Measurements from ENCODE around the gene GRM3. TPM values are rescaled to one million over a fixed set of nuclear protein-coding genes. Genes with fewer than 3 reads are reported as not detected.
"Not testable (repeated sequence)": the region's sequence is repeated elsewhere in the genome, so short reads cannot be mapped to it uniquely, and the experiment has no call there.

The GRM3 gene
- not detected for total RNA-seq
- long read RNA-seq, partial matches to known transcripts: 0 of 6 reads
- long read RNA-seq, other reads (novel, unspliced or antisense): 6 of 6 reads

GRCh38 chr7:86643561-86644281 lies at the start of gene GRM3:
TSS of gene GRM3 (plus strand) at chr7:86643909. CDS start at chr7:86765146, 121,237 bp downstream.
- no peak for TF ChIP-seq CTCF (IDR thresholded peaks at IDR 0.05)
- ATAC-seq (peak; percentile 60 to 72), DNase-seq (peak; percentile 42)
- H3K4me1 ChIP-seq: peaks cover 9% of the 10 kb centered on the region
- H3K36me3 ChIP-seq: no peaks in the 10 kb centered on the region
- no peaks in the 10 kb centered on the region for H3K9me3 ChIP-seq
- H3K27ac ChIP-seq: no peak within 1 kb of the TSS
- intact Hi-C loops (cut with DNase I): no loop called here
- H3K27me3 ChIP-seq (ENCODE audit: low read depth): peaks cover 43% of the 10 kb centered on the region
- peak within 1 kb of the TSS; percentile 28 for H3K4me3 ChIP-seq

- no peak for TF ChIP-seq CTCF (IDR thresholded peaks at IDR 0.05)
- Histone ChIP-seq H3K4me3 (no peak overlapping the region), H3K4me1 (no peaks in the 10 kb centered on the region), H3K27me3 (ENCODE audit: low read depth) (no peaks in the 10 kb centered on the region), H3K9me3 (no peaks in the 10 kb centered on the region), H3K27ac (no peak overlapping the region), H3K36me3 (no peaks in the 10 kb centered on the region)
- ATAC-seq: peak in 1 of 2 donors; percentile 28
- no peak for DNase-seq
- intact Hi-C loops (cut with DNase I): no loop called here
These were observed 45.4 kb upstream of the GRM3 start for GRCh38 chr7:86598311-86598710.

GRCh38 chr7:86598721-86599120 lies 45.0 kb upstream of the GRM3 start:
- H3K4me1 ChIP-seq: no peaks in the 10 kb centered on the region
- no peak for DNase-seq
- no peaks in the 10 kb centered on the region for H3K9me3 ChIP-seq
- no peak overlapping the region for H3K4me3 ChIP-seq
- ATAC-seq: no peak
- TF ChIP-seq CTCF (IDR thresholded peaks at IDR 0.05): no peak
- no peaks in the 10 kb centered on the region for H3K36me3 ChIP-seq
- intact Hi-C loops (cut with DNase I): no loop called here
- no peak overlapping the region for H3K27ac ChIP-seq
- no peaks in the 10 kb centered on the region for H3K27me3 ChIP-seq (ENCODE audit: low read depth)

- no peak overlapping the region for H3K27ac ChIP-seq
- no peaks in the 10 kb centered on the region for H3K9me3 ChIP-seq
- no peak overlapping the region for H3K4me3 ChIP-seq
- H3K4me1 ChIP-seq: no peaks in the 10 kb centered on the region
- H3K36me3 ChIP-seq: no peaks in the 10 kb centered on the region
- intact Hi-C loops (cut with DNase I): no loop called here
- no peak for TF ChIP-seq CTCF (IDR thresholded peaks at IDR 0.05)
- peak in 1 of 2 donors; percentile 41 for ATAC-seq
- DNase-seq: no peak
- no peaks in the 10 kb centered on the region for H3K27me3 ChIP-seq (ENCODE audit: low read depth)
These were observed 43.0 kb upstream of the GRM3 start for GRCh38 chr7:86600506-86601290.

GRCh38 chr7:86615711-86616110 lies 28.0 kb upstream of the GRM3 start:
- intact Hi-C loops (cut with DNase I); H3K27ac ChIP-seq; ATAC-seq; H3K9me3 ChIP-seq; H3K4me1 ChIP-seq; H3K36me3 ChIP-seq; DNase-seq; H3K4me3 ChIP-seq; H3K27me3 ChIP-seq (ENCODE audit: low read depth): not testable (repeated sequence)
